ENCODE results near the gene PLA2G2E.
A peak's percentile ranks its signal among the peaks of the same experiment; 100 is the strongest.

Gene PLA2G2E

GRCh38 chr1:19877821-19878636 is 45.4 kb downstream of the PLA2G2E start:
- peak overlapping the region; percentile 51 for H3K27ac ChIP-seq
- no peak for TF ChIP-seq CTCF (conservative IDR thresholded peaks at IDR 0.05)

- no peak for TF ChIP-seq CTCF (conservative IDR thresholded peaks at IDR 0.05)
- peak overlapping the region; percentile 51; the same call in 1 of the 2 replicates for H3K27ac ChIP-seq
Measured at GRCh38 chr1:19877181-19877750, 46.2 kb downstream of the PLA2G2E start.

- H3K27ac ChIP-seq: peak overlapping the region; percentile 26; the same call in 1 of the 2 replicates
Measured at GRCh38 chr1:19872190-19872589, 51.2 kb downstream of the PLA2G2E start.

More at GRCh38 chr1:19872190-19872589, 51.2 kb downstream of the PLA2G2E start:
- TF ChIP-seq CTCF (conservative IDR thresholded peaks at IDR 0.05): peak; percentile 77
